Uterus (tissue), 4 donors: Measurements from ENCODE around the gene SMURF1. TPM values are rescaled to one million over a fixed set of nuclear protein-coding genes. Genes with fewer than 3 reads are reported as not detected.

ENCODE experiments used
- DNase-seq, 2 donors: peaks; one replicate each; pipeline ENCODE4 v3.0.0-alpha.2; 2019 to 2020
- H3K27ac ChIP-seq, 2 donors: fragments of 200-600 bp; sonication (generic); 1 replicate in 1 of 2; 2 replicates in 1 of 2; pipeline ENCODE4 v1.5.1; 2016 to 2018
- H3K27me3 ChIP-seq, 2 donors: fragments of 200-600 bp; sonication (generic); one replicate each; pipeline ENCODE4 v1.5.1; 2018 to 2019; ENCODE audit warnings: control low read depth in 1 of 2
- H3K36me3 ChIP-seq, 2 donors: fragments of 200-600 bp; sonication (generic); one replicate each; pipeline ENCODE4 v1.5.1; 2019; ENCODE audit warnings: control low read depth in 1 of 2
- H3K4me1 ChIP-seq, 2 donors: fragments of 200-600 bp; sonication (generic); one replicate each; pipeline ENCODE4 v1.5.1; 2018 to 2019; ENCODE audit warnings: control low read depth in 1 of 2
- H3K4me3 ChIP-seq, 2 donors: fragments of 200-600 bp; sonication (generic); 1 replicate in 1 of 2; 2 replicates in 1 of 2; pipeline ENCODE4 v1.5.1; 2018 to 2019; ENCODE audit warnings: mild to moderate bottlenecking in 1 of 2
- H3K9me3 ChIP-seq, 2 donors: fragments of 200-600 bp; sonication (generic); one replicate each; pipeline ENCODE4 v1.5.1; 2019; ENCODE audit warnings: control low read depth in 1 of 2
- POLR2A ChIP-seq, 2 donors: fragments of 450-650 bp; IDR thresholded peaks; one replicate each; pipeline ENCODE4 v1.6.1; 2016; ENCODE audit warnings: antibody characterized with exemption in 2 of 2, mild to moderate bottlenecking in 1 of 2, moderate library complexity in 1 of 2
- intact Hi-C: fragments of 100-400 bp; cut with DNase I; formaldehyde crosslinking; loops from one replicate; pipeline ENCODE4 v1.15.1; 2023; ENCODE audit warnings: low total_unique reads
- total RNA-seq, 4 donors: library from RNA; depleted of rRNA in 3 of 4; stranded (reverse); fragments of >200 nt in 3 of 4; gene quantifications; one replicate each; pipeline versions ENCODE4 v1.1.0 to v1.2.4, GENCODE V29; 2014 to 2023
- TF ChIP-seq, protein P1 (sequence below), 4 experiments: fragments of 200-600 bp in 2 of 4; fragments of 450-650 bp in 2 of 4; sonication (generic) in 2 of 4; IDR thresholded peaks; one replicate each; pipeline ENCODE4 v1.5.1; 2016 to 2019; ENCODE audit warnings: antibody characterized with exemption in 4 of 4, mild to moderate bottlenecking in 2 of 4, moderate library complexity in 1 of 4
- donor health status: DM: yes; HTN: yes; CAD: no.

The SMURF1 gene
- total RNA-seq, 4 donors from 2014 or later: 14.4 to 39.5 (median 26.2) TPM

DNA sequence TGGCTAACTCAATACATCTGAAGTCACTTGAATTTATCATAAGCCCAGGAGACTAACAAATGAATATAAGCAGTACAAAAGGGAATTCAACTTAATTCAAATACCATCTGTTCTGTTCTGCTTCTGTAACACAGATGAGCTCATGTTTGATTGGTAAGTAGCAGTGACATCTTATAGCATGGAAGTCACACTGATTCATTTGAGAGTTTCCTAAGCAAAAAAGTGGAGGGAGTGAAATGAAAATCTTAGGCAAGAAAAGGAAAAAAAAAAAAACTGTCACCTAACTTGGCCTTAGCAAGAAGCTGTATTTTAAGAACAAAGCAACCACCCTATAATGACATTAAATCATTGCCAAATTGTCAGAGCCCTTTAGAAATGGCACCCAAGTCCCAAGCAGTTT is 49.5 kb downstream of the SMURF1 start:
- H3K4me3 ChIP-seq: no peak overlapping the region
- no peaks in the 10 kb centered on the region for H3K36me3 ChIP-seq
- H3K27ac ChIP-seq: no peak overlapping the region
- intact Hi-C loops: no loop called here
- H3K9me3 ChIP-seq: no peaks in the 10 kb centered on the region
- H3K4me1 ChIP-seq: no peaks in the 10 kb centered on the region
- no peaks in the 10 kb centered on the region for H3K27me3 ChIP-seq
- no peak for DNase-seq
- no peak for TF ChIP-seq POLR2A (IDR thresholded peaks at IDR 0.05)
- TF ChIP-seq, protein P1, sequence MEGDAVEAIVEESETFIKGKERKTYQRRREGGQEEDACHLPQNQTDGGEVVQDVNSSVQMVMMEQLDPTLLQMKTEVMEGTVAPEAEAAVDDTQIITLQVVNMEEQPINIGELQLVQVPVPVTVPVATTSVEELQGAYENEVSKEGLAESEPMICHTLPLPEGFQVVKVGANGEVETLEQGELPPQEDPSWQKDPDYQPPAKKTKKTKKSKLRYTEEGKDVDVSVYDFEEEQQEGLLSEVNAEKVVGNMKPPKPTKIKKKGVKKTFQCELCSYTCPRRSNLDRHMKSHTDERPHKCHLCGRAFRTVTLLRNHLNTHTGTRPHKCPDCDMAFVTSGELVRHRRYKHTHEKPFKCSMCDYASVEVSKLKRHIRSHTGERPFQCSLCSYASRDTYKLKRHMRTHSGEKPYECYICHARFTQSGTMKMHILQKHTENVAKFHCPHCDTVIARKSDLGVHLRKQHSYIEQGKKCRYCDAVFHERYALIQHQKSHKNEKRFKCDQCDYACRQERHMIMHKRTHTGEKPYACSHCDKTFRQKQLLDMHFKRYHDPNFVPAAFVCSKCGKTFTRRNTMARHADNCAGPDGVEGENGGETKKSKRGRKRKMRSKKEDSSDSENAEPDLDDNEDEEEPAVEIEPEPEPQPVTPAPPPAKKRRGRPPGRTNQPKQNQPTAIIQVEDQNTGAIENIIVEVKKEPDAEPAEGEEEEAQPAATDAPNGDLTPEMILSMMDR (IDR thresholded peaks at IDR 0.05): no peak

DNA sequence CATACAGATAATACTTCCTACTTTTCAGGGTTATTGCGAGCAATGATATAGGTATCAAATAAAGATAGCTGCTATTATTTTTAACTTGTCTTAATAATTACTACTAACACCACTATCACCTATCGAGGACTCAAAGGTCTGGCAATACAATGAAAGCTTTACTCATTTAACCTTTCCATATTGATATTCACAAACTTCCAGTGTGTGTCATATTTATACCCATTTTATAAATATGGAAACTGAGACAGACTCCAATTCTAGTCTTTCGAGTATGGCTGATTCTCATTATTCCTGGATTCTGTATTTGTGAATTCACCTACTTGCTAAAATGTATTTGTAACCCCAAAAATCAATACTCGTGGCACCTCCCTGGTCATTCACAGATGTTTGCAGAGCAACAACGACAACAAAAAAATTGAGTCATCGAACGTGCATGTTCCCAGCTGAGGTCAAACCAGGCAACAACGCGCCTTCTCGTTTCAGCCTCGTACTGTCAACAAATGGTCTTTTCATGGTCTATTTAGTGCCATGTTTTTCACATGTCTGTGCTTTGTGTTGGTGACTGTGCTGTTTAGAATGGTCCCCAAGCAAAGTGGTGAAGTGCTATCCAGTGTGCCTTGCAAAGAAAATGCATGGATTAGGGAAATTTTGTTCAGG is 51.7 kb downstream of the SMURF1 start:
- Histone ChIP-seq H3K27me3 (no peaks in the 10 kb centered on the region), H3K9me3 (no peaks in the 10 kb centered on the region), H3K36me3 (no peaks in the 10 kb centered on the region), H3K4me1 (no peaks in the 10 kb centered on the region), H3K4me3 (no peak overlapping the region), H3K27ac (no peak overlapping the region)
- TF ChIP-seq, protein P1 (IDR thresholded peaks at IDR 0.05): no peak
- no peak for TF ChIP-seq POLR2A (IDR thresholded peaks at IDR 0.05)
- no peak for DNase-seq
- intact Hi-C loops: no loop called here

DNA sequence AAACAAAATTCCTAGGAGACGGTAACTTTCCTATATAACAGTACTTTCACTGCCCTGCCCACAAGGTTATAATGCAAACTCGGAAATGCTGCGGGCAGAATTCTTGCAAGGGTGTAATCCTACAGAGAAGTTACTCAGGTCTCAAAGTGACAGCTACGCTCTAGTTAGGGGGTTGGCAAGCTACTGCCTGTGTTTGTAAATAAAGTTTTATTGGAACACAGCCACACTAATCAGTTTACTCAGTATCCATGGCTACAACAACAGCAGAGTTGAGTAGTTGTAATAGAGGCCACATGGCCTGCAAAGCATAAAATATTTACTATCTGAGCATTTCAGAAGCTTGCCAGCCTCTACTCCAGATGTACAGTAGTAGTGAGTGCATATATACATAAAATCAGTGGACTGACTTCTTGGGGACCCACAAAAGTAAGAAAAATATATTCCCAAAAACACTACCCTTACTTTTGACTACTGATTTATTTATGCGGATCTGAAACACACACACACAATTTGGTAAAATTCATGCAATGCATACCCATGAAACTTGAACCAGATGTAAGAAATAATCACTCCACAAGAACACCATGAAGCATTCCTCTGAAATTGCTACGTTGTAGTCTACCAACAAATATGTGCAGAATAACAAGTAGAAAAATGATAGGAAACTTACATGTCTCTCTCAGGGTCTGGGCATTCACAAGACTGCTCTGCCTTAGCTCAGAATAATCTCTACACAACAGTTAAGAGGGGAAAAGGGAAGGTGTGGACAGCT is 53.0 kb downstream of the SMURF1 start:
- Histone ChIP-seq H3K4me1 (no peaks in the 10 kb centered on the region), H3K27me3 (no peaks in the 10 kb centered on the region), H3K27ac (no peak overlapping the region), H3K4me3 (no peak overlapping the region), H3K36me3 (no peaks in the 10 kb centered on the region), H3K9me3 (no peaks in the 10 kb centered on the region)
- TF ChIP-seq, protein P1 (IDR thresholded peaks at IDR 0.05): no peak
- no peak for TF ChIP-seq POLR2A (IDR thresholded peaks at IDR 0.05)
- intact Hi-C loops: no loop called here
- no peak for DNase-seq

DNA sequence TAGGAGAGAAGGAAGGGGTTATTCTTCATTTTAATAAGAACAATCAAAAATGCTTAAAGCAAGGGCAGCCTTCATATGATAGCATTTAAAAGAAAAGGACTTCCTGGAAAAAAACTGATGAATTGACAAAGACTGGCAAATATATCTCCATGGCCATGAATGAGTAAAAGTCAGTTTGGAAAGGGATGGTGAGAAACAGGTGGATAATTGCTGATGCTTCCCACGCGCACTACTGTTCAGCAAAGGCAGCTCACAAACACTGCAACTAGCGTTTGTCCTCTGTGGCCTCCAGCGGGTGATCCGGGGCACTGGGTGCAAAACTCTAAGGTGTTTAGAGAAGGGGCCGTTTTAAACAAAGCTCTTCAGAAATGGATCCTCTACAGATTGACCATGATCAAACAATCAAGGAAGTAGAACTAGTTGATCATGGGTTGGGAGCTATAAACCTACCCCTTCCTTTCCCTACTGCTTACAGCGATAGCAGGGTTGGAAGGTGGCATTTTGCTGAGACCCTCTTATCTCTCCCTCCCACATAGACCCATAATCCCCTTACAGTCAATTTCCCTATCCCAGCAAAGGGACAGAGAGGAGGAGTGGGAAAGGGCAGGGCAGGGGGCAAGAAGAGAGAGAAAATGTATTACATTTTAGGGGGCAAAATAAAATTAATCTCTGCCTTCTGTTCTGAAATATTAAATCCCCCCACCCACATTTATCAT is 53.8 kb downstream of the SMURF1 start:
- Histone ChIP-seq H3K27ac (no peak overlapping the region), H3K27me3 (no peaks in the 10 kb centered on the region), H3K36me3 (no peaks in the 10 kb centered on the region), H3K9me3 (no peaks in the 10 kb centered on the region), H3K4me1 (no peaks in the 10 kb centered on the region), H3K4me3 (no peak overlapping the region)
- TF ChIP-seq, protein P1 (IDR thresholded peaks at IDR 0.05): no peak
- TF ChIP-seq POLR2A (IDR thresholded peaks at IDR 0.05): no peak
- intact Hi-C loops: no loop called here
- no peak for DNase-seq

DNA sequence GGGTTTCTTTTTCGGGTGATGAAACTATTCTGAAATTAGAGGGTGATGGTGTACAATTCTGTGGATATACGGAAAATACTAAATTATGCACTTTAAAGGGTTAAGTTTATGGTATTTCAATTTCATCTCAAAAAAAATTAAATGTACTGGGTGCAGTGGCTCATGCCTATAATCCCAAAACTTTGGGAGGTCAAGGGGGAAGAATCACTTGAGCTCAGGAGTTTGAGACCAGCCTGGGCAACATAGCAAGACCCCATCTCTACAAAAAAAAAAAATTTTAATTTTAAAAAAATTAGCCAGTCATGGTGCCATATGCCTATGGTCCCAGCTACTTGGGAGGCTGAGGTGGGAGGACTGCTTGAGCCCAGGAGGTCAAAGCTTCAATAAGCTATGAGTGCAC is 57.0 kb downstream of the SMURF1 start:
- no peak for TF ChIP-seq POLR2A (IDR thresholded peaks at IDR 0.05)
- TF ChIP-seq, protein P1 (IDR thresholded peaks at IDR 0.05): no peak
- no peaks in the 10 kb centered on the region for H3K9me3 ChIP-seq
- H3K27me3 ChIP-seq: no peaks in the 10 kb centered on the region
- no peak overlapping the region for H3K27ac ChIP-seq
- H3K4me3 ChIP-seq: no peak overlapping the region
- no peaks in the 10 kb centered on the region for H3K4me1 ChIP-seq
- intact Hi-C loops: no loop called here
- no peak for DNase-seq
- no peaks in the 10 kb centered on the region for H3K36me3 ChIP-seq
